CD4-positive, alpha-beta memory T cell (primary cell): ENCODE measurements around the gene GRID1. TPM values are rescaled to one million over a fixed set of nuclear protein-coding genes. Genes with fewer than 3 reads are reported as not detected.

Experiments used
- CTCF ChIA-PET: fragments of 350-600 bp; sonication (Branson Sonifier 250); formaldehyde crosslinking; loops from one replicate; lab custom pipeline; 2021; ENCODE audit warnings: inconsistent platforms; ENCODE audit not compliant: partially characterized antibody; lab: Charles Lee
- POLR2A ChIA-PET: fragments of 350-600 bp; sonication (Branson Sonifier 250); formaldehyde crosslinking; loops from one replicate; lab custom pipeline; 2021; ENCODE audit not compliant: partially characterized antibody; lab: Charles Lee
- DNase-seq, 5 donors: peaks; one replicate each; pipeline versions ENCODE4 v3.0.0 to v3.0.0-alpha.2; 2020 to 2022; ENCODE audit warnings: mixed read lengths in 1 of 5
- H3K27ac ChIP-seq: one replicate; pipeline ENCODE4 v1.7.0; 2013; ENCODE audit warnings: low read depth, low read length
- H3K27me3 ChIP-seq: 2 replicates; pipeline ENCODE4 v1.7.0; 2013; ENCODE audit warnings: mild to moderate bottlenecking, low read length, moderate library complexity; ENCODE audit not compliant: insufficient read depth
- H3K36me3 ChIP-seq: 2 replicates; pipeline ENCODE4 v1.7.0; 2013; ENCODE audit warnings: mild to moderate bottlenecking, low read length, moderate library complexity; ENCODE audit not compliant: insufficient read depth
- H3K4me1 ChIP-seq: 2 replicates; pipeline ENCODE4 v1.7.0; 2013; ENCODE audit warnings: mild to moderate bottlenecking, low read length, moderate library complexity; ENCODE audit not compliant: insufficient read depth
- H3K4me3 ChIP-seq, 2 donors: one replicate each; pipeline ENCODE4 v1.7.0; 2013; ENCODE audit warnings: low read length in 2 of 2, mild to moderate bottlenecking in 1 of 2
- H3K9me3 ChIP-seq, 2 donors: one replicate each; pipeline ENCODE4 v1.7.0; 2013; ENCODE audit warnings: low read length in 2 of 2, control low read depth in 1 of 2; ENCODE audit not compliant: control insufficient read depth in 1 of 2
- H3K27ac Mint-ChIP-seq, 7 donors: one replicate each; pipeline ENCODE4 v1.8.0; 2020 to 2021; ENCODE audit warnings: mixed read lengths in 7 of 7, mild to moderate bottlenecking in 6 of 7, inconsistent platforms in 3 of 7, moderate library complexity in 3 of 7
- H3K27me3 Mint-ChIP-seq, 2 donors: one replicate each; pipeline ENCODE4 v1.8.0; 2020 to 2021; ENCODE audit warnings: mixed read lengths in 2 of 2
- H3K36me3 Mint-ChIP-seq, 2 donors: one replicate each; pipeline ENCODE4 v1.8.0; 2020 to 2021; ENCODE audit warnings: mixed read lengths in 2 of 2, inconsistent platforms in 1 of 2, mild to moderate bottlenecking in 1 of 2
- H3K4me1 Mint-ChIP-seq, 4 donors: one replicate each; pipeline ENCODE4 v1.8.0; 2020 to 2021; ENCODE audit warnings: mixed read lengths in 4 of 4, mild to moderate bottlenecking in 1 of 4
- H3K4me3 Mint-ChIP-seq, 8 donors: one replicate each; pipeline ENCODE4 v1.8.0; 2020 to 2021; ENCODE audit warnings: mixed read lengths in 8 of 8, mild to moderate bottlenecking in 7 of 8, moderate library complexity in 6 of 8, inconsistent platforms in 3 of 8
- H3K9me3 Mint-ChIP-seq, 8 donors: one replicate each; pipeline ENCODE4 v1.8.0; 2020 to 2021; ENCODE audit warnings: mixed read lengths in 8 of 8, mild to moderate bottlenecking in 5 of 8, inconsistent platforms in 3 of 8, moderate library complexity in 1 of 8
- intact Hi-C: fragments of 100-400 bp; cut with micrococcal nuclease; formaldehyde crosslinking; loops from one replicate; pipeline ENCODE4 v1.15.1; 2023
- polyA plus RNA-seq, 2 donors: library from polyadenylated mRNA; unstranded; fragments of 300-500 nt; fragmentation: Illumina TruSeq; gene quantifications; one replicate each; pipeline ENCODE4 v1.2.3, GENCODE V29; 2021
- total RNA-seq, 2 experiments: library from RNA; stranded (reverse); gene quantifications; one replicate each; pipeline ENCODE4 v1.2.3, GENCODE V29; 2021

Gene GRID1
- total and polyA plus RNA-seq, 4 experiments from 2014 or later, result not detected

- POLR2A ChIA-PET, result no interaction called here
- Mint-ChIP-seq H3K27me3 (peaks cover 8% of the 10 kb centered on the region in 2 donors), H3K27ac (no peak overlapping the region), H3K4me1 (peaks cover 0 to 11% (median 2%) of the 10 kb centered on the region in 4 donors), H3K4me3 (no peak overlapping the region), H3K36me3 (no peaks in the 10 kb centered on the region), H3K9me3 (peaks cover 0 to 3% (median 0%) of the 10 kb centered on the region in 8 donors)
- intact Hi-C loops, result no loop called here
- CTCF ChIA-PET, result no interaction called here
- no peak for DNase-seq
- H3K4me1 ChIP-seq, result no peaks in the 10 kb centered on the region
- H3K27ac ChIP-seq, result no peak overlapping the region
- no peak overlapping the region for H3K4me3 ChIP-seq
- H3K36me3 ChIP-seq, result no peaks in the 10 kb centered on the region
- H3K27me3 ChIP-seq, result no peaks in the 10 kb centered on the region
- no peaks in the 10 kb centered on the region for H3K9me3 ChIP-seq
Observed at GRCh38 chr10:86258941-86259340, 107.7 kb downstream of the GRID1 start.

GRCh38 chr10:86258499-86258898 is 108.1 kb downstream of the GRID1 start:
- Histone ChIP-seq H3K27me3 (no peaks in the 10 kb centered on the region), H3K36me3 (no peaks in the 10 kb centered on the region), H3K9me3 (no peaks in the 10 kb centered on the region), H3K4me1 (no peaks in the 10 kb centered on the region), H3K27ac (no peak overlapping the region), H3K4me3 (no peak overlapping the region)
- intact Hi-C loops, result no loop called here
- no peak overlapping the region for H3K4me3 Mint-ChIP-seq
- no peak for DNase-seq
- no peak overlapping the region for H3K27ac Mint-ChIP-seq
- peaks cover 0 to 10% (median 2%) of the 10 kb centered on the region in 4 donors for H3K4me1 Mint-ChIP-seq
- POLR2A ChIA-PET, result no interaction called here
- peaks cover 0 to 3% (median 0%) of the 10 kb centered on the region in 8 donors for H3K9me3 Mint-ChIP-seq
- H3K27me3 Mint-ChIP-seq, result peaks cover 10 to 11% of the 10 kb centered on the region in 2 donors
- CTCF ChIA-PET, result no interaction called here
- no peaks in the 10 kb centered on the region for H3K36me3 Mint-ChIP-seq

- intact Hi-C loops, result no loop called here
- POLR2A ChIA-PET, result no interaction called here
- CTCF ChIA-PET, result no interaction called here
- H3K4me1 ChIP-seq, result no peaks in the 10 kb centered on the region
- no peak overlapping the region for H3K27ac Mint-ChIP-seq
- no peak overlapping the region for H3K4me3 ChIP-seq
- no peaks in the 10 kb centered on the region for H3K9me3 ChIP-seq
- no peaks in the 10 kb centered on the region for H3K36me3 ChIP-seq
- peaks cover 7 to 9% of the 10 kb centered on the region in 2 donors for H3K27me3 Mint-ChIP-seq
- H3K4me3 Mint-ChIP-seq, result no peak overlapping the region
- peaks cover 0 to 3% (median 0%) of the 10 kb centered on the region in 8 donors for H3K9me3 Mint-ChIP-seq
- H3K4me1 Mint-ChIP-seq, result peaks cover 0 to 6% (median 2%) of the 10 kb centered on the region in 4 donors
- no peaks in the 10 kb centered on the region for H3K36me3 Mint-ChIP-seq
- DNase-seq, result no peak
- no peaks in the 10 kb centered on the region for H3K27me3 ChIP-seq
- H3K27ac ChIP-seq, result no peak overlapping the region
Observed at GRCh38 chr10:86257683-86258082, 108.9 kb downstream of the GRID1 start.

GRCh38 chr10:86256690-86257315 is 109.8 kb downstream of the GRID1 start:
- no peaks in the 10 kb centered on the region for H3K36me3 Mint-ChIP-seq

GRCh38 chr10:86255405-86256251 is 111.0 kb downstream of the GRID1 start:
- H3K4me3 Mint-ChIP-seq, result no peak overlapping the region
- Histone ChIP-seq H3K4me3 (no peak overlapping the region), H3K4me1 (no peaks in the 10 kb centered on the region), H3K27ac (no peak overlapping the region), H3K9me3 (no peaks in the 10 kb centered on the region), H3K36me3 (no peaks in the 10 kb centered on the region), H3K27me3 (no peaks in the 10 kb centered on the region)
- H3K36me3 Mint-ChIP-seq, result no peaks in the 10 kb centered on the region
- DNase-seq, result no peak
- no peaks in the 10 kb centered on the region for H3K4me1 Mint-ChIP-seq
- H3K27ac Mint-ChIP-seq, result no peak overlapping the region
- intact Hi-C loops, result no loop called here
- peaks cover 6 to 9% of the 10 kb centered on the region in 2 donors for H3K27me3 Mint-ChIP-seq
- POLR2A ChIA-PET, result no interaction called here
- CTCF ChIA-PET, result no interaction called here
- H3K9me3 Mint-ChIP-seq, result peaks cover 0 to 3% (median 0%) of the 10 kb centered on the region in 8 donors

More at GRCh38 chr10:86256690-86257315, 109.8 kb downstream of the GRID1 start:
- DNase-seq, result no peak
- H3K4me3 Mint-ChIP-seq, result no peak overlapping the region
- Histone ChIP-seq H3K4me3 (no peak overlapping the region), H3K9me3 (no peaks in the 10 kb centered on the region), H3K4me1 (no peaks in the 10 kb centered on the region), H3K36me3 (no peaks in the 10 kb centered on the region), H3K27me3 (no peaks in the 10 kb centered on the region), H3K27ac (no peak overlapping the region)
- peaks cover 0 to 4% (median 2%) of the 10 kb centered on the region in 4 donors for H3K4me1 Mint-ChIP-seq
- intact Hi-C loops, result no loop called here
- H3K27ac Mint-ChIP-seq, result no peak overlapping the region
- ChIA-PET CTCF (no interaction called here), POLR2A (no interaction called here)
- H3K9me3 Mint-ChIP-seq, result peaks cover 0 to 3% (median 0%) of the 10 kb centered on the region in 8 donors
- peaks cover 6 to 9% of the 10 kb centered on the region in 2 donors for H3K27me3 Mint-ChIP-seq

GRCh38 chr10:86254526-86255174 is 111.9 kb downstream of the GRID1 start:
- Histone ChIP-seq H3K4me3 (no peak overlapping the region), H3K9me3 (no peaks in the 10 kb centered on the region), H3K4me1 (no peaks in the 10 kb centered on the region), H3K27ac (no peak overlapping the region), H3K27me3 (no peaks in the 10 kb centered on the region), H3K36me3 (no peaks in the 10 kb centered on the region)
- H3K27ac Mint-ChIP-seq, result no peak overlapping the region
- no peaks in the 10 kb centered on the region for H3K4me1 Mint-ChIP-seq
- peaks cover 0 to 8% (median 6%) of the 10 kb centered on the region in 8 donors for H3K9me3 Mint-ChIP-seq
- DNase-seq, result no peak
- intact Hi-C loops, result no loop called here
- H3K36me3 Mint-ChIP-seq, result no peaks in the 10 kb centered on the region
- CTCF ChIA-PET, result no interaction called here
- POLR2A ChIA-PET, result no interaction called here
- peaks cover 6 to 9% of the 10 kb centered on the region in 2 donors for H3K27me3 Mint-ChIP-seq
- no peak overlapping the region for H3K4me3 Mint-ChIP-seq

GRCh38 chr10:86254081-86254480 is 112.5 kb downstream of the GRID1 start:
- Mint-ChIP-seq H3K36me3 (no peaks in the 10 kb centered on the region), H3K4me1 (no peaks in the 10 kb centered on the region), H3K27ac (no peak overlapping the region), H3K27me3 (peaks cover 4 to 9% of the 10 kb centered on the region in 2 donors), H3K9me3 (peaks cover 0 to 13% (median 6%) of the 10 kb centered on the region in 8 donors), H3K4me3 (no peak overlapping the region)
- no peak for DNase-seq
- CTCF ChIA-PET, result no interaction called here
- Histone ChIP-seq H3K27me3 (no peaks in the 10 kb centered on the region), H3K27ac (no peak overlapping the region), H3K9me3 (no peaks in the 10 kb centered on the region), H3K4me1 (no peaks in the 10 kb centered on the region), H3K36me3 (no peaks in the 10 kb centered on the region), H3K4me3 (no peak overlapping the region)
- intact Hi-C loops, result no loop called here
- POLR2A ChIA-PET, result no interaction called here
